Fibroblast of lung (primary cell): Measurements from ENCODE around the gene PPP1R14D. TPM values are rescaled to one million over a fixed set of nuclear protein-coding genes. Genes with fewer than 3 reads are reported as not detected.

Experiments
- DNase-seq, 2 donors: peaks; one replicate each; pipeline versions ENCODE4 v3.0.0 to v3.0.0-alpha.2; 2010; ENCODE audit warnings: low read depth in 2 of 2
- H2AFZ ChIP-seq: 2 replicates; pipeline ENCODE4 v1.5.1; 2012; ENCODE audit warnings: low read length, control low read depth, inconsistent platforms
- H3K27ac ChIP-seq: 2 replicates; pipeline ENCODE4 v1.5.1; 2011; ENCODE audit warnings: low read length, control low read depth; ENCODE audit not compliant: insufficient read depth
- H3K27me3 ChIP-seq: 2 replicates; pipeline ENCODE4 v1.5.1; 2011; ENCODE audit warnings: mild to moderate bottlenecking, low read length; ENCODE audit not compliant: control insufficient read depth, insufficient read depth
- H3K36me3 ChIP-seq: 2 replicates; pipeline ENCODE4 v1.5.1; 2011; ENCODE audit warnings: low read length; ENCODE audit not compliant: control insufficient read depth, insufficient read depth
- H3K4me1 ChIP-seq: 2 replicates; pipeline ENCODE4 v1.5.1; 2011; ENCODE audit warnings: low read length; ENCODE audit not compliant: control insufficient read depth, insufficient read depth; ENCODE audit errors: extremely low read depth
- H3K4me2 ChIP-seq: 2 replicates; pipeline ENCODE4 v1.5.1; 2011; ENCODE audit warnings: low read length, control low read depth; ENCODE audit not compliant: insufficient read depth; ENCODE audit errors: extremely low read depth
- H3K4me3 ChIP-seq, 4 experiments: fragments of 200-600 bp in 1 of 4; sonication (generic) in 1 of 4; replicated peaks in 1 of 4; 2 replicates each; pipeline ENCODE4 v1.5.1; 2011 to 2016; ENCODE audit warnings: low read length in 4 of 4, low read depth in 3 of 4, mild to moderate bottlenecking in 3 of 4, control low read depth in 2 of 4, inconsistent platforms in 1 of 4, mixed read lengths in 1 of 4; ENCODE audit not compliant: insufficient read depth in 1 of 4; ENCODE audit errors: control extremely low read depth in 1 of 4
- H3K79me2 ChIP-seq: 2 replicates; pipeline ENCODE4 v1.5.1; 2012; ENCODE audit warnings: mild to moderate bottlenecking, low read length, inconsistent platforms; ENCODE audit not compliant: control insufficient read depth, insufficient read depth
- H3K9ac ChIP-seq: 2 replicates; pipeline ENCODE4 v1.5.1; 2011; ENCODE audit warnings: mild to moderate bottlenecking, low read length, control low read depth; ENCODE audit not compliant: insufficient read depth
- H3K9me3 ChIP-seq: 2 replicates; pipeline ENCODE4 v1.5.1; 2012; ENCODE audit warnings: low read depth, low read length; ENCODE audit not compliant: control insufficient read depth, insufficient read depth
- H4K20me1 ChIP-seq: 2 replicates; pipeline ENCODE4 v1.5.1; 2011; ENCODE audit warnings: low read length; ENCODE audit not compliant: control insufficient read depth, insufficient read depth; ENCODE audit errors: extremely low read depth
- EZH2 ChIP-seq: IDR thresholded peaks from 2 replicates; pipeline ENCODE4 v1.5.1; 2012; ENCODE audit warnings: low read length, control low read depth, mild to moderate bottlenecking; ENCODE audit errors: missing control alignments
- polyA plus RNA-seq, 2 donors: library from polyadenylated mRNA; depleted of rRNA in 1 of 2; stranded (reverse) in 1 of 2; unstranded in 1 of 2; fragments of >200 nt; gene quantifications; 2 replicates each; pipeline ENCODE4 v1.2.1, GENCODE V29; 2011 to 2012; ENCODE audit warnings: missing spikeins in 1 of 2
- total RNA-seq: library from RNA; depleted of rRNA; stranded (reverse); fragments of >200 nt; gene quantifications from 2 replicates; pipeline ENCODE4 v1.2.1, GENCODE V29; 2014
- TF ChIP-seq, protein P1 (sequence below), 2 donors: IDR thresholded peaks in 1 of 2; conservative IDR thresholded peaks in 1 of 2; 1 replicate in 1 of 2; 2 replicates in 1 of 2; pipeline ENCODE4 v1.5.1; 2011 to 2012; ENCODE audit warnings: low read length in 2 of 2, control low read depth in 1 of 2, inconsistent platforms in 1 of 2, low read depth in 1 of 2, mild to moderate bottlenecking in 1 of 2

Gene PPP1R14D
- total and polyA plus RNA-seq, 2 donors (not counting 1 experiment from before 2014, with no cell fraction given), result not detected

DNA sequence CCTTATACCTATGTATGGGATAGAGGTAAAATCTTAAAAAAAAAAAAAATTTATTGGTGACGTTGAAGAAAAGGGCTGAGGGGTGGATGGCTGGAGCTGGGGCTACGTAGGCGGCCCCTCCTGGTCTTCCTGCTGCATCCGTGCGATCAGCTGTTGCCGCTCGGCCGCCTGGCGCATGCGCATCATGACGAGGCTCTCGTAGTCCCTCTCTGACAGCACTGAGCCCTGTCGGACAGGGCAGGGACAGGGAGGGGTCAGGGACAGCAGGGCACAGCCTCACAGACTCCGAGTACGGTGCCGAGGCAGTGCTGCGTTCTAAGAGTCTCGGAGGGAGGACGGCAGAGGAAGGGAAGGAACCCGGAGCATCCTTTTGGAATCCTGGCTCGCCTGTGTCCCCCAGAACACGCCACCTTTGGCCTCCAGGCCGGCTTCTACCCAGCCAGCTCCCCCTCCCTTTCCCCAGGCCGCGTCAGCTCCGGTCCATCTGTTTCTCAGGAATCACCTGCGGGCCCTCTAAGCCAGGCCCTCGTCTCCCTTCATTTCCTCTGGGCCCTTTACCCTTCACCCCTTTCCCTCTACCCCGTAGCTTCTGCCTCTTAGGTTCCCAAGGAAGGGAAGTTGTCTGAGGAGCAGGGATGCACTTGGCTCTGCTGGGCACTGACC lies 60.5 kb downstream of the PPP1R14D start:
- Histone ChIP-seq H3K4me3 (no peak overlapping the region), H3K9ac (no peak overlapping the region), H4K20me1 (no peaks in the 10 kb centered on the region), H3K4me2 (no peak overlapping the region), H3K79me2 (no peaks in the 10 kb centered on the region), H3K36me3 (peaks cover 7% of the 10 kb centered on the region), H3K4me1 (peaks cover 16% of the 10 kb centered on the region), H3K27me3 (no peaks in the 10 kb centered on the region), H2AFZ (no peak overlapping the region), H3K27ac (no peak overlapping the region), H3K9me3 (no peaks in the 10 kb centered on the region)
- DNase-seq, result no peak
- TF ChIP-seq, protein P1, sequence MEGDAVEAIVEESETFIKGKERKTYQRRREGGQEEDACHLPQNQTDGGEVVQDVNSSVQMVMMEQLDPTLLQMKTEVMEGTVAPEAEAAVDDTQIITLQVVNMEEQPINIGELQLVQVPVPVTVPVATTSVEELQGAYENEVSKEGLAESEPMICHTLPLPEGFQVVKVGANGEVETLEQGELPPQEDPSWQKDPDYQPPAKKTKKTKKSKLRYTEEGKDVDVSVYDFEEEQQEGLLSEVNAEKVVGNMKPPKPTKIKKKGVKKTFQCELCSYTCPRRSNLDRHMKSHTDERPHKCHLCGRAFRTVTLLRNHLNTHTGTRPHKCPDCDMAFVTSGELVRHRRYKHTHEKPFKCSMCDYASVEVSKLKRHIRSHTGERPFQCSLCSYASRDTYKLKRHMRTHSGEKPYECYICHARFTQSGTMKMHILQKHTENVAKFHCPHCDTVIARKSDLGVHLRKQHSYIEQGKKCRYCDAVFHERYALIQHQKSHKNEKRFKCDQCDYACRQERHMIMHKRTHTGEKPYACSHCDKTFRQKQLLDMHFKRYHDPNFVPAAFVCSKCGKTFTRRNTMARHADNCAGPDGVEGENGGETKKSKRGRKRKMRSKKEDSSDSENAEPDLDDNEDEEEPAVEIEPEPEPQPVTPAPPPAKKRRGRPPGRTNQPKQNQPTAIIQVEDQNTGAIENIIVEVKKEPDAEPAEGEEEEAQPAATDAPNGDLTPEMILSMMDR (conservative IDR thresholded peaks at IDR 0.05 in 1 of 2, IDR thresholded peaks at IDR 0.05 in 1 of 2; ENCODE audit: low read depth in 1 of 2, low read length in 2 of 2), result no peak
- no peak for TF ChIP-seq EZH2

GRCh38 chr15:40766906-40767837 lies 61.3 kb downstream of the PPP1R14D start:
- H3K9me3 ChIP-seq, result no peaks in the 10 kb centered on the region
- H3K4me2 ChIP-seq, result no peak overlapping the region
- H3K4me1 ChIP-seq, result peaks cover 16% of the 10 kb centered on the region
- H3K27ac ChIP-seq, result no peak overlapping the region
- TF ChIP-seq EZH2, result no peak
- H3K27me3 ChIP-seq, result no peaks in the 10 kb centered on the region
- DNase-seq, result peak; percentile 29 to 79
- peaks cover 5% of the 10 kb centered on the region for H3K36me3 ChIP-seq
- H3K9ac ChIP-seq, result no peak overlapping the region
- no peak overlapping the region for H3K4me3 ChIP-seq
- H4K20me1 ChIP-seq, result no peaks in the 10 kb centered on the region
- no peak overlapping the region for H2AFZ ChIP-seq
- no peaks in the 10 kb centered on the region for H3K79me2 ChIP-seq

GRCh38 chr15:40766194-40766815 lies 62.2 kb downstream of the PPP1R14D start:
- no peaks in the 10 kb centered on the region for H3K27me3 ChIP-seq
- no peak overlapping the region for H3K4me2 ChIP-seq
- no peak for TF ChIP-seq EZH2
- TF ChIP-seq, protein P1 (conservative IDR thresholded peaks at IDR 0.05 in 1 of 2, IDR thresholded peaks at IDR 0.05 in 1 of 2; ENCODE audit: low read depth in 1 of 2, low read length in 2 of 2), result no peak

More at GRCh38 chr15:40766194-40766815, 62.2 kb downstream of the PPP1R14D start:
- Histone ChIP-seq H4K20me1 (no peaks in the 10 kb centered on the region), H2AFZ (no peak overlapping the region), H3K36me3 (peaks cover 3% of the 10 kb centered on the region), H3K9ac (no peak overlapping the region), H3K9me3 (no peaks in the 10 kb centered on the region), H3K27ac (no peak overlapping the region), H3K4me3 (no peak overlapping the region), H3K79me2 (no peaks in the 10 kb centered on the region), H3K4me1 (peaks cover 16% of the 10 kb centered on the region)
- no peak for DNase-seq

Other genes starting within 250 kb of the PPP1R14D start
- gene KNL1, start 234.5 kb downstream of the PPP1R14D start, total RNA-seq, result 2.1 and 5.0 TPM in 2 replicates
- 3.9 and 14.5 TPM in 2 replicates for gene KNL1, start 234.5 kb downstream of the PPP1R14D start, polyA plus RNA-seq
- 0.77 and 1.3 TPM in 2 replicates for gene RAD51, start 133.5 kb downstream of the PPP1R14D start, total RNA-seq
- gene RAD51, start 133.5 kb downstream of the PPP1R14D start, polyA plus RNA-seq, result 5.0 and 10.3 TPM in 2 replicates
- 14.1 and 16.0 TPM in 2 replicates for gene RMDN3, start 73.5 kb downstream of the PPP1R14D start, total RNA-seq
- 18.9 and 22.7 TPM in 2 replicates for gene RMDN3, start 73.5 kb downstream of the PPP1R14D start, polyA plus RNA-seq
- 1.8 and 2.5 TPM in 2 replicates for gene GCHFR, start 64.6 kb downstream of the PPP1R14D start, total RNA-seq
- 1.4 and 1.6 TPM in 2 replicates for gene GCHFR, start 64.6 kb downstream of the PPP1R14D start, polyA plus RNA-seq
- gene C15orf62, start 58.7 kb downstream of the PPP1R14D start, total RNA-seq, result under 0.01 and 0.17 TPM in 2 replicates
- gene C15orf62, start 58.7 kb downstream of the PPP1R14D start, polyA plus RNA-seq, result 0.02 TPM in 1 of 2 replicates, not detected in the other
- 21.3 and 23.6 TPM in 2 replicates for gene ZFYVE19, start 21.6 kb downstream of the PPP1R14D start, total RNA-seq
- gene ZFYVE19, start 21.6 kb downstream of the PPP1R14D start, polyA plus RNA-seq, result 14.1 and 26.2 TPM in 2 replicates
- 12.8 and 17.7 TPM in 2 replicates for gene DNAJC17, start 21.2 kb downstream of the PPP1R14D start, total RNA-seq
- 41.8 and 51.3 TPM in 2 replicates for gene DNAJC17, start 21.2 kb downstream of the PPP1R14D start, polyA plus RNA-seq
- under 0.01 TPM in 2 replicates for gene SPINT1, start 15.3 kb upstream of the PPP1R14D start, total RNA-seq
- 0.09 and 0.16 TPM in 2 replicates for gene SPINT1, start 15.3 kb upstream of the PPP1R14D start, polyA plus RNA-seq
- under 0.01 TPM in 1 of 2 replicates, not detected in the other for gene RHOV, start 45.5 kb upstream of the PPP1R14D start, total RNA-seq
- not detected in 2 replicates for gene RHOV, start 45.5 kb upstream of the PPP1R14D start, polyA plus RNA-seq
- 33.4 and 36.7 TPM in 2 replicates for gene VPS18, start 65.7 kb upstream of the PPP1R14D start, total RNA-seq
- 15.5 and 21.3 TPM in 2 replicates for gene VPS18, start 65.7 kb upstream of the PPP1R14D start, polyA plus RNA-seq
- gene DLL4, start 100.6 kb upstream of the PPP1R14D start, total RNA-seq, result under 0.01 TPM in 2 replicates
- 0.18 and 1.0 TPM in 2 replicates for gene DLL4, start 100.6 kb upstream of the PPP1R14D start, polyA plus RNA-seq
- gene CHAC1, start 124.8 kb upstream of the PPP1R14D start, total RNA-seq, result 33.1 and 62.6 TPM in 2 replicates
- gene CHAC1, start 124.8 kb upstream of the PPP1R14D start, polyA plus RNA-seq, result 7.5 and 14.8 TPM in 2 replicates